Activated CD4-positive, alpha-beta memory T cell treated with anti-CD3 and anti-CD28 coated beads for 36 hours (primary cell): ENCODE measurements around the gene GSKIP. TPM values are rescaled to one million over a fixed set of nuclear protein-coding genes. Genes with fewer than 3 reads are reported as not detected.

Experiments
- CTCF ChIA-PET: fragments of 350-600 bp; sonication (Branson Sonifier 250); formaldehyde crosslinking; loops from one replicate; lab custom pipeline; 2021; ENCODE audit warnings: antibody characterized with exemption, inconsistent platforms; lab: Charles Lee
- POLR2A ChIA-PET: fragments of 350-600 bp; sonication (Branson Sonifier 250); formaldehyde crosslinking; loops from one replicate; lab custom pipeline; 2021; ENCODE audit warnings: antibody characterized with exemption; lab: Charles Lee
- DNase-seq: peaks from one replicate; pipeline ENCODE4 v3.0.0-alpha.2; 2020
- H3K27ac Mint-ChIP-seq: one replicate; pipeline ENCODE4 v1.8.0; 2021; ENCODE audit warnings: mixed read lengths
- H3K27me3 Mint-ChIP-seq: one replicate; pipeline ENCODE4 v1.8.0; 2021; ENCODE audit warnings: mixed read lengths
- H3K36me3 Mint-ChIP-seq: one replicate; pipeline ENCODE4 v1.8.0; 2021; ENCODE audit warnings: mixed read lengths
- H3K4me1 Mint-ChIP-seq: one replicate; pipeline ENCODE4 v1.8.0; 2021; ENCODE audit warnings: low read depth, mixed read lengths
- H3K4me3 Mint-ChIP-seq: one replicate; pipeline ENCODE4 v1.8.0; 2021; ENCODE audit warnings: mild to moderate bottlenecking, mixed read lengths
- H3K9me3 Mint-ChIP-seq: one replicate; pipeline ENCODE4 v1.8.0; 2021; ENCODE audit warnings: mixed read lengths
- intact Hi-C: fragments of 100-400 bp; cut with micrococcal nuclease; formaldehyde crosslinking; loops from one replicate; pipeline ENCODE4 v1.15.1; 2023
- total RNA-seq, 2 experiments: library from RNA; stranded (reverse); gene quantifications; one replicate each; pipeline ENCODE4 v1.2.3, GENCODE V29; 2021

Gene GSKIP
- total RNA-seq, 2 experiments from 2014 or later, result 22.8 to 29.7 TPM

- ChIA-PET CTCF (no interaction called here), POLR2A (no interaction called here)
- intact Hi-C loops, result no loop called here
- H3K27me3 Mint-ChIP-seq, result no peaks in the 10 kb centered on the region
- H3K27ac Mint-ChIP-seq, result no peak overlapping the region
- no peak overlapping the region for H3K4me3 Mint-ChIP-seq
- H3K9me3 Mint-ChIP-seq, result no peaks in the 10 kb centered on the region
- H3K36me3 Mint-ChIP-seq, result peaks cover 13% of the 10 kb centered on the region
- DNase-seq, result no peak
- H3K4me1 Mint-ChIP-seq, result no peaks in the 10 kb centered on the region
Measured at GRCh38 chr14:96384053-96384452, 20.7 kb downstream of the GSKIP start.

GRCh38 chr14:96384740-96385139 is 21.4 kb downstream of the GSKIP start:
- H3K27me3 Mint-ChIP-seq, result no peaks in the 10 kb centered on the region
- intact Hi-C loops, result no loop called here
- peaks cover 13% of the 10 kb centered on the region for H3K36me3 Mint-ChIP-seq
- H3K27ac Mint-ChIP-seq, result no peak overlapping the region
- H3K4me1 Mint-ChIP-seq, result no peaks in the 10 kb centered on the region
- ChIA-PET POLR2A (no interaction called here), CTCF (no interaction called here)
- no peaks in the 10 kb centered on the region for H3K9me3 Mint-ChIP-seq
- H3K4me3 Mint-ChIP-seq, result no peak overlapping the region
- no peak for DNase-seq

- H3K27ac Mint-ChIP-seq, result no peak overlapping the region
- no peaks in the 10 kb centered on the region for H3K9me3 Mint-ChIP-seq
- H3K4me3 Mint-ChIP-seq, result no peak overlapping the region
- ChIA-PET CTCF (no interaction called here), POLR2A (no interaction called here)
- H3K4me1 Mint-ChIP-seq, result no peaks in the 10 kb centered on the region
- intact Hi-C loops, result no loop called here
- no peak for DNase-seq
- no peaks in the 10 kb centered on the region for H3K27me3 Mint-ChIP-seq
- H3K36me3 Mint-ChIP-seq, result peaks cover 13% of the 10 kb centered on the region
Measured at GRCh38 chr14:96385385-96385784, 22.1 kb downstream of the GSKIP start.

- Mint-ChIP-seq H3K4me3 (peak overlapping the region; percentile 89), H3K4me1 (peaks cover 3% of the 10 kb centered on the region)
Measured at GRCh38 chr14:96390965-96391292, 27.6 kb downstream of the GSKIP start.

GRCh38 chr14:96391293-96392118 is 28.2 kb downstream of the GSKIP start:
- ChIA-PET POLR2A (interaction anchor here (0.8 to 1.0 kb wide), 2 partner anchors 11 to 406 kb away, joined by 3 to 5 read pairs; partner anchors contain the start of gene VRK1), CTCF (interaction anchor here (1.2 kb wide), 1 partner anchor 21 kb away, joined by 3 read pairs; no protein-coding TSS in a partner anchor)
- DNase-seq, result peak; percentile 99
- peaks cover under 1% of the 10 kb centered on the region for H3K36me3 Mint-ChIP-seq
- H3K4me3 Mint-ChIP-seq, result peak overlapping the region; percentile 89
- H3K27me3 Mint-ChIP-seq, result no peaks in the 10 kb centered on the region
- H3K4me1 Mint-ChIP-seq, result peaks cover 3% of the 10 kb centered on the region
- intact Hi-C loops, result loop anchor here (1.0 kb wide), 1 partner anchor 28 kb away; the partner anchor contains the start of genes ATG2B and GSKIP
- H3K27ac Mint-ChIP-seq, result peak overlapping the region; percentile 64
- no peaks in the 10 kb centered on the region for H3K9me3 Mint-ChIP-seq

More at GRCh38 chr14:96390965-96391292, 27.6 kb downstream of the GSKIP start:
- intact Hi-C loops, result loop anchor here (1.0 kb wide), 1 partner anchor 28 kb away; the partner anchor contains the start of genes ATG2B and GSKIP
- no peaks in the 10 kb centered on the region for H3K9me3 Mint-ChIP-seq
- no peak overlapping the region for H3K27ac Mint-ChIP-seq
- no peak for DNase-seq
- H3K36me3 Mint-ChIP-seq, result peaks cover 2% of the 10 kb centered on the region
- no peaks in the 10 kb centered on the region for H3K27me3 Mint-ChIP-seq
- ChIA-PET CTCF (no interaction called here), POLR2A (interaction anchor here (0.8 to 1.0 kb wide), 2 partner anchors 10 to 406 kb away, joined by 3 to 5 read pairs; partner anchors contain the start of gene VRK1)

GRCh38 chr14:96393071-96393691 is 29.9 kb downstream of the GSKIP start:
- Mint-ChIP-seq H3K4me1 (peaks cover 3% of the 10 kb centered on the region), H3K36me3 (no peaks in the 10 kb centered on the region), H3K27ac (no peak overlapping the region), H3K4me3 (peak overlapping the region; percentile 73), H3K9me3 (no peaks in the 10 kb centered on the region), H3K27me3 (no peaks in the 10 kb centered on the region)
- ChIA-PET CTCF (no interaction called here), POLR2A (interaction anchor here (0.7 kb wide), 1 partner anchor 195 kb away, joined by 3 read pairs; no protein-coding TSS in a partner anchor)
- DNase-seq, result no peak
- intact Hi-C loops, result no loop called here

- POLR2A ChIA-PET, result no interaction called here
- intact Hi-C loops, result no loop called here
- H3K9me3 Mint-ChIP-seq, result no peaks in the 10 kb centered on the region
- no peaks in the 10 kb centered on the region for H3K36me3 Mint-ChIP-seq
- peaks cover 3% of the 10 kb centered on the region for H3K4me1 Mint-ChIP-seq
- DNase-seq, result no peak
- no peak overlapping the region for H3K27ac Mint-ChIP-seq
- H3K4me3 Mint-ChIP-seq, result no peak overlapping the region
- CTCF ChIA-PET, result no interaction called here
- no peaks in the 10 kb centered on the region for H3K27me3 Mint-ChIP-seq
Measured at GRCh38 chr14:96394047-96394815, 30.9 kb downstream of the GSKIP start.

GRCh38 chr14:96398432-96398831 is 35.1 kb downstream of the GSKIP start:
- intact Hi-C loops, result no loop called here
- Mint-ChIP-seq H3K27me3 (no peaks in the 10 kb centered on the region), H3K9me3 (no peaks in the 10 kb centered on the region), H3K4me3 (no peak overlapping the region), H3K4me1 (no peaks in the 10 kb centered on the region), H3K36me3 (no peaks in the 10 kb centered on the region), H3K27ac (no peak overlapping the region)
- POLR2A ChIA-PET, result no interaction called here
- CTCF ChIA-PET, result no interaction called here
- no peak for DNase-seq

- no peak for DNase-seq
- Mint-ChIP-seq H3K36me3 (no peaks in the 10 kb centered on the region), H3K27ac (no peak overlapping the region), H3K4me1 (no peaks in the 10 kb centered on the region), H3K4me3 (no peak overlapping the region), H3K27me3 (no peaks in the 10 kb centered on the region), H3K9me3 (no peaks in the 10 kb centered on the region)
- intact Hi-C loops, result no loop called here
- CTCF ChIA-PET, result no interaction called here
- POLR2A ChIA-PET, result no interaction called here
Measured at GRCh38 chr14:96398921-96399320, 35.6 kb downstream of the GSKIP start.

- Mint-ChIP-seq H3K4me1 (no peaks in the 10 kb centered on the region), H3K4me3 (no peak overlapping the region), H3K27me3 (peaks cover 1% of the 10 kb centered on the region), H3K36me3 (no peaks in the 10 kb centered on the region), H3K9me3 (no peaks in the 10 kb centered on the region), H3K27ac (no peak overlapping the region)
- POLR2A ChIA-PET, result no interaction called here
- intact Hi-C loops, result no loop called here
- no peak for DNase-seq
- CTCF ChIA-PET, result no interaction called here
Measured at GRCh38 chr14:96399405-96399804, 36.1 kb downstream of the GSKIP start.

- Mint-ChIP-seq H3K4me1 (no peaks in the 10 kb centered on the region), H3K27ac (no peak overlapping the region), H3K9me3 (no peaks in the 10 kb centered on the region), H3K4me3 (no peak overlapping the region), H3K27me3 (peaks cover 1% of the 10 kb centered on the region), H3K36me3 (no peaks in the 10 kb centered on the region)
- intact Hi-C loops, result no loop called here
- POLR2A ChIA-PET, result no interaction called here
- CTCF ChIA-PET, result interaction anchor here (0.8 kb wide), 1 partner anchor 12 kb away, joined by 3 read pairs; no protein-coding TSS in a partner anchor
- no peak for DNase-seq
Measured at GRCh38 chr14:96400495-96400894, 37.2 kb downstream of the GSKIP start.

GRCh38 chr14:96403409-96403808 is 40.1 kb downstream of the GSKIP start:
- CTCF ChIA-PET, result no interaction called here
- H3K4me3 Mint-ChIP-seq, result no peak overlapping the region
- intact Hi-C loops, result no loop called here
- peaks cover 1% of the 10 kb centered on the region for H3K27me3 Mint-ChIP-seq
- no peaks in the 10 kb centered on the region for H3K36me3 Mint-ChIP-seq
- no peaks in the 10 kb centered on the region for H3K9me3 Mint-ChIP-seq
- H3K27ac Mint-ChIP-seq, result no peak overlapping the region
- DNase-seq, result no peak
- H3K4me1 Mint-ChIP-seq, result no peaks in the 10 kb centered on the region
- POLR2A ChIA-PET, result no interaction called here
